Measurements from ENCODE around the gene SEMA5A. TPM values are rescaled to one million over a fixed set of nuclear protein-coding genes. Genes with fewer than 3 reads are reported as not detected.
A peak's percentile ranks its signal among the peaks of the same experiment; 100 is the strongest.

SEMA5A gene
- polyA plus RNA-seq, 1 of the 3 experiments (the other 2 are of a cell fraction), result 0.58 TPM

GRCh38 chr5:9347541-9348295 lies 198.2 kb downstream of the SEMA5A start:
- Histone ChIP-seq H4K20me1 (ENCODE audit: insufficient read depth) (no peaks in the 10 kb centered on the region), H3K9ac (no peak overlapping the region), H3K4me3 (ENCODE audit: low read depth in 2 of 2, low read length in 1 of 2) (no peak overlapping the region), H3K27ac (ENCODE audit: low read depth in 2 of 2, low read length in 1 of 2) (peak overlapping the region in 1 of 2 experiments; percentile 50; a peak in 1 of 4 replicates), H3K36me3 (replicated peaks in 1 of 2; ENCODE audit: control insufficient read depth in 1 of 2, insufficient read depth in 2 of 2, low read length in 1 of 2) (no peaks in the 10 kb centered on the region), H3K4me2 (no peak overlapping the region), H3K27me3 (ENCODE audit: insufficient read depth) (no peaks in the 10 kb centered on the region), H2AFZ (ENCODE audit: low read depth) (no peak overlapping the region), H3K4me1 (ENCODE audit: control insufficient read depth in 1 of 2, insufficient read depth in 2 of 2, low read depth in 1 of 2, low read length in 1 of 2) (peaks cover 5 to 14% of the 10 kb centered on the region in 2 experiments; a peak in 2 of 4 replicates), H3K9me3 (no peaks in the 10 kb centered on the region), H3K79me2 (ENCODE audit: insufficient read depth) (no peaks in the 10 kb centered on the region), H3K9me2 (no peaks in the 10 kb centered on the region), H3F3A (replicated peaks; ENCODE audit: insufficient read depth) (peaks cover 5% of the 10 kb centered on the region)
- DNase-seq, result no peak
- TF ChIP-seq MXI1 (IDR thresholded peaks at IDR 0.05; ENCODE audit: low read depth, low read length), result no peak
- TF ChIP-seq IRF3 (IDR thresholded peaks at IDR 0.05; ENCODE audit: low read depth, low read length), result no peak
- TF ChIP-seq YY1 (IDR thresholded peaks at IDR 0.05; ENCODE audit: low read depth), result no peak
- TF ChIP-seq MEF2A (IDR thresholded peaks at IDR 0.05; ENCODE audit: borderline replicate concordance, low read depth), result no peak
- no peak for TF ChIP-seq MAX (IDR thresholded peaks at IDR 0.05; ENCODE audit: low read depth)
- no peak for TF ChIP-seq EZH2phosphoT487 (IDR thresholded peaks at IDR 0.05; ENCODE audit: borderline replicate concordance, low read depth)
- TF ChIP-seq USF1 (IDR thresholded peaks at IDR 0.05; ENCODE audit: borderline replicate concordance, low read depth), result no peak
- no peak for TF ChIP-seq RAD21 (IDR thresholded peaks at IDR 0.05; ENCODE audit: low read length)
- ChIA-PET CTCF (no interaction called here), POLR2A (no interaction called here)
- 44% methylated on average over 7 of the region's 7 CpGs for WGBS (ENCODE audit: low lambda C conversion rate)

- Histone ChIP-seq H3K4me2 (no peak overlapping the region), H3K4me3 (ENCODE audit: low read depth in 2 of 2, low read length in 1 of 2) (no peak overlapping the region), H2AFZ (ENCODE audit: low read depth) (no peak overlapping the region), H3K36me3 (replicated peaks in 1 of 2; ENCODE audit: control insufficient read depth in 1 of 2, insufficient read depth in 2 of 2, low read length in 1 of 2) (no peaks in the 10 kb centered on the region), H3K9ac (no peak overlapping the region), H3K9me3 (no peaks in the 10 kb centered on the region), H3K27me3 (ENCODE audit: insufficient read depth) (no peaks in the 10 kb centered on the region), H3K4me1 (ENCODE audit: control insufficient read depth in 1 of 2, insufficient read depth in 2 of 2, low read depth in 1 of 2, low read length in 1 of 2) (peaks cover 5 to 14% of the 10 kb centered on the region in 2 experiments; a peak in 2 of 4 replicates), H4K20me1 (ENCODE audit: insufficient read depth) (no peaks in the 10 kb centered on the region), H3F3A (replicated peaks; ENCODE audit: insufficient read depth) (peaks cover 5% of the 10 kb centered on the region), H3K27ac (ENCODE audit: low read depth in 2 of 2, low read length in 1 of 2) (no peak overlapping the region; a peak in 1 of 4 replicates), H3K9me2 (no peaks in the 10 kb centered on the region), H3K79me2 (ENCODE audit: insufficient read depth) (no peaks in the 10 kb centered on the region)
- ChIA-PET POLR2A (no interaction called here), CTCF (no interaction called here)
- DNase-seq, result no peak
- WGBS (ENCODE audit: low lambda C conversion rate), result 66% methylated on average over 3 of the region's 3 CpGs
- TF ChIP-seq TEAD4 (IDR thresholded peaks at IDR 0.05; ENCODE audit: borderline replicate concordance, insufficient read depth) (no peak), NFIC (IDR thresholded peaks at IDR 0.05; ENCODE audit: borderline replicate concordance) (no peak), ZBTB33 (IDR thresholded peaks at IDR 0.05; ENCODE audit: borderline replicate concordance, low read depth) (no peak), YY1 (IDR thresholded peaks at IDR 0.05; ENCODE audit: low read depth) (no peak), USF2 (IDR thresholded peaks at IDR 0.05; ENCODE audit: borderline replicate concordance, low read depth, low read length) (no peak), SMC3 (IDR thresholded peaks at IDR 0.05; ENCODE audit: low read depth, low read length) (no peak), JUND (IDR thresholded peaks at IDR 0.05) (no peak), CTCF (IDR thresholded peaks at IDR 0.05) (no peak), CHD2 (IDR thresholded peaks at IDR 0.05; ENCODE audit: low read length, partially characterized antibody) (no peak), EP300 (IDR thresholded peaks at IDR 0.05; ENCODE audit: borderline replicate concordance in 1 of 2, low read depth in 1 of 2, low read length in 1 of 2) (no peak), MAX (IDR thresholded peaks at IDR 0.05; ENCODE audit: low read depth) (no peak), RCOR1 (IDR thresholded peaks at IDR 0.05; ENCODE audit: low read length) (no peak), MEF2A (IDR thresholded peaks at IDR 0.05; ENCODE audit: borderline replicate concordance, low read depth) (no peak), ELF1 (IDR thresholded peaks at IDR 0.05) (no peak)
Measured at GRCh38 chr5:9347032-9347431, 198.8 kb downstream of the SEMA5A start.
